ENCODE measurements around the gene PIK3R2. TPM values are rescaled to one million over a fixed set of nuclear protein-coding genes. Genes with fewer than 3 reads are reported as not detected.

PIK3R2 gene
- total RNA-seq, 1 experiment from 2014 or later = 33.8 TPM

DNA sequence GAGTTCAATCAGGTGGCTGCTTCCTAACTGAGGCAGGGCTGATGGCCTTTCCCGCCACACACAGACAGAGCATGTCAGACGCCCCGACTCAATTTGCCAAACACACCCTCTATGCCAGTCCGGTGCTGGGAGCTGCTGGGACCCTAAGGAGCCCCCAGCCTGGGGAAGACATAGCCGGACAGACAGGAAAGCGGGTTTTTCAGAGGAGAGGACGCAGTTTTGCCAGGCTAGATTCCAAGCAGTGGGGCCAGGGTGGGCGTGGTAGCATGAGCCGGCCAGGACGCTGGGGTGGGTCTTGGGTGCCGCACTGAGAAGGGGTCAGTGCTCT lies 35.6 kb upstream of the PIK3R2 start:
- BruUV-seq (replicated peaks) = no TSS peak
- peaks cover 18% of the 10 kb centered on the region for H3K4me1 Mint-ChIP-seq (ENCODE audit: insufficient read depth, unreplicated experiment)
- TF ChIP-seq, protein P1, sequence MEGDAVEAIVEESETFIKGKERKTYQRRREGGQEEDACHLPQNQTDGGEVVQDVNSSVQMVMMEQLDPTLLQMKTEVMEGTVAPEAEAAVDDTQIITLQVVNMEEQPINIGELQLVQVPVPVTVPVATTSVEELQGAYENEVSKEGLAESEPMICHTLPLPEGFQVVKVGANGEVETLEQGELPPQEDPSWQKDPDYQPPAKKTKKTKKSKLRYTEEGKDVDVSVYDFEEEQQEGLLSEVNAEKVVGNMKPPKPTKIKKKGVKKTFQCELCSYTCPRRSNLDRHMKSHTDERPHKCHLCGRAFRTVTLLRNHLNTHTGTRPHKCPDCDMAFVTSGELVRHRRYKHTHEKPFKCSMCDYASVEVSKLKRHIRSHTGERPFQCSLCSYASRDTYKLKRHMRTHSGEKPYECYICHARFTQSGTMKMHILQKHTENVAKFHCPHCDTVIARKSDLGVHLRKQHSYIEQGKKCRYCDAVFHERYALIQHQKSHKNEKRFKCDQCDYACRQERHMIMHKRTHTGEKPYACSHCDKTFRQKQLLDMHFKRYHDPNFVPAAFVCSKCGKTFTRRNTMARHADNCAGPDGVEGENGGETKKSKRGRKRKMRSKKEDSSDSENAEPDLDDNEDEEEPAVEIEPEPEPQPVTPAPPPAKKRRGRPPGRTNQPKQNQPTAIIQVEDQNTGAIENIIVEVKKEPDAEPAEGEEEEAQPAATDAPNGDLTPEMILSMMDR (IDR thresholded peaks at IDR 0.05; ENCODE audit: unreplicated experiment) = no peak
- H3K27ac Mint-ChIP-seq (ENCODE audit: low read depth, unreplicated experiment) = peak overlapping the region; percentile 63
- peak overlapping the region; percentile 77 for H3K4me3 Mint-ChIP-seq (ENCODE audit: unreplicated experiment)
- POLR2A ChIA-PET = interaction anchor here (1.1 to 1.7 kb wide), 5 partner anchors 24 to 205 kb away, joined by 3 to 13 read pairs (median 5); partner anchors contain the start of genes IFI30, LSM4, MPV17L2 and PIK3R2
- no peaks in the 10 kb centered on the region for H3K27me3 Mint-ChIP-seq (ENCODE audit: insufficient read depth, unreplicated experiment)
- CTCF ChIA-PET = interaction anchor here (1.3 to 1.4 kb wide), 3 partner anchors 24 to 212 kb away, joined by 3 to 14 read pairs (median 6); no protein-coding TSS in a partner anchor
- DNase-seq (ENCODE audit: unreplicated experiment) = no peak
- intact Hi-C loops (cut with micrococcal nuclease) = loop anchor here (10.0 kb wide), 1 partner anchor 207 kb away; the partner anchor contains the start of gene LSM4
- H3K9me3 Mint-ChIP-seq (ENCODE audit: unreplicated experiment) = no peaks in the 10 kb centered on the region
- peaks cover 5% of the 10 kb centered on the region for H3K36me3 Mint-ChIP-seq (ENCODE audit: insufficient read depth, unreplicated experiment)

DNA sequence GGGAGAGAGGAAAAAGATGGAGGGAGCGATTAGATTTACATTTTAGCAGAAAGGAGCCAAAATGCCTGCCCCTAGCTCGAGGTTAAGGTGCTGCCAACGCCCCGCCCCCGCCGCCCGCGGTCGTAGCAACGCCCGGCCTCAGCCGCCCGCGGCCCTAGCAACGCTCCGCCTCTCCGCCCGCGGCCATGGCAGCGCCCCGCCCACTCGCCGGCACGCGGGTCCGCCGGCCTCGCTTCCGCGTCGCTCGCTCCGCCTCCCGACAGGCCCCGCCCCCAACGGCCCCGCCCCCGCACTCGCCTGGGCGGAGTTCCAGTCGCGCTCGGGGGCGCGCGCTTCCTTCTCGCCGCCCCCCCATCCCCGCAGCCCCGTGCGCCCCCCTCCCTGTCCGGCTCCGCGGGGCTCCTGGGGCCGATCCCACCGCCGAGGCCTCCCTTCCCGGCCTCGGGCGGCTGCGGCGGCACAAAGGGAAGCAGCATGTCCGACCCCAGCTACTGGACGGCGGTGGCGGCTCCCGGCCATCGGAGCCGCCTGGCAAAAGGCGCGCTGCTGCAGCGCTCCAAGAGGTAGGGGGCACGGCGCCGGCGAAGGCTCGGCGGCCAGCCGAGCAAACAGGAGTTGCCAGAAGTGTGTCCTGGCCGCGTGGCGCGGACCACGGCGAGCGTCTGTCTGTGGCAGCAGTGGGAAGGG lies 35.1 kb upstream of the PIK3R2 start:
- H3K4me1 Mint-ChIP-seq (ENCODE audit: insufficient read depth, unreplicated experiment) = peaks cover 15% of the 10 kb centered on the region
- no TSS peak for BruUV-seq (replicated peaks)
- POLR2A ChIA-PET = interaction anchor here (0.6 to 1.7 kb wide), 6 partner anchors 13 to 204 kb away, joined by 3 to 13 read pairs (median 5); partner anchors contain the start of genes IFI30, LSM4, MPV17L2 and PIK3R2
- TF ChIP-seq, protein P1 (IDR thresholded peaks at IDR 0.05; ENCODE audit: unreplicated experiment) = no peak
- CTCF ChIA-PET = interaction anchor here (0.5 to 1.4 kb wide), 5 partner anchors 10 to 211 kb away, joined by 3 to 14 read pairs (median 4); no protein-coding TSS in a partner anchor
- no peaks in the 10 kb centered on the region for H3K9me3 Mint-ChIP-seq (ENCODE audit: unreplicated experiment)
- no peaks in the 10 kb centered on the region for H3K27me3 Mint-ChIP-seq (ENCODE audit: insufficient read depth, unreplicated experiment)
- DNase-seq (ENCODE audit: unreplicated experiment) = peak; percentile 70
- peak overlapping the region; percentile 77 for H3K4me3 Mint-ChIP-seq (ENCODE audit: unreplicated experiment)
- H3K27ac Mint-ChIP-seq (ENCODE audit: low read depth, unreplicated experiment) = peak overlapping the region; percentile 63
- H3K36me3 Mint-ChIP-seq (ENCODE audit: insufficient read depth, unreplicated experiment) = peaks cover 5% of the 10 kb centered on the region
- intact Hi-C loops (cut with micrococcal nuclease) = loop anchor here (10.0 kb wide), 1 partner anchor 207 kb away; the partner anchor contains the start of gene LSM4

DNA sequence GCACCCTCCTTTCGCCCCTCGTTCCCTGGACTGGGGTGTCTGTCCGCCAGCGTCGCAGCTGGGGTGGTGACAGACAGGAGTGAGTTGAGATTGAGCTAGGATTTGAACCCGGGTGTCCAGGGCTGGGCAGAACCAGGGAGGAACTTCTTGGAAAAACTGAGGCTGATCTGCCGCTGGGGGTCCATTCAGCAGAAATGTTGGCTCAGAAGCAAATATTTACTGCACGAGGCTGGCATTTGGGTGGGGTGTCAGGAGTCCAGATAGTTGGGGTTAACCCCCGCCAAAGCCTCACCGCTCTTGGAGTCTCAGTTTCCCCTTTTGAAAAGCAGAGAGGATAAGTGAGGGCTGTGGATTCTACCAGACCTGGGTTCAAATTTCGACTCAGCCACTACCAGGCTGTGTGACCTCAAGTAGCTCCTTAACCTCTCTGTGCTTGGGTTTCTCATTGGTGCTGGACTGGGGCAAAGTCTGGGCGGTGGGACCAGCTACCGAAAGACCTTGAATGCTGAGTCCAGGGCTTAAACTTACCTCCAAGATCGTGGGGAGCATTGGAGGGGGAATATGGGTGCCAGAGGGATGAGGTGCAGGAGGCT lies 34.4 kb upstream of the PIK3R2 start:
- Mint-ChIP-seq H3K27ac (ENCODE audit: low read depth, unreplicated experiment) (no peak overlapping the region), H3K9me3 (ENCODE audit: unreplicated experiment) (no peaks in the 10 kb centered on the region), H3K4me3 (ENCODE audit: unreplicated experiment) (peak overlapping the region; percentile 77), H3K27me3 (ENCODE audit: insufficient read depth, unreplicated experiment) (no peaks in the 10 kb centered on the region), H3K36me3 (ENCODE audit: insufficient read depth, unreplicated experiment) (peaks cover 5% of the 10 kb centered on the region), H3K4me1 (ENCODE audit: insufficient read depth, unreplicated experiment) (peaks cover 12% of the 10 kb centered on the region)
- no TSS peak for BruUV-seq (replicated peaks)
- CTCF ChIA-PET = interaction anchor here (0.5 to 3.1 kb wide), 6 partner anchors 10 to 210 kb away, joined by 3 to 15 read pairs (median 5); partner anchors contain the start of gene PIK3R2
- no peak for DNase-seq (ENCODE audit: unreplicated experiment)
- TF ChIP-seq, protein P1 (IDR thresholded peaks at IDR 0.05; ENCODE audit: unreplicated experiment) = no peak
- POLR2A ChIA-PET = interaction anchor here (0.6 to 1.7 kb wide), 8 partner anchors 13 to 204 kb away, joined by 3 to 13 read pairs (median 5); partner anchors contain the start of genes IFI30, LSM4, MPV17L2 and PIK3R2
- intact Hi-C loops (cut with micrococcal nuclease) = loop anchor here (10.0 kb wide), 1 partner anchor 206 kb away; the partner anchor contains the start of gene LSM4

Data from MCF 10A (cell line).